Stimulated activated CD4-positive, alpha-beta T cell treated with anti-CD3 and anti-CD28 coated beads, TNF-alpha, amount 100 ng/mL, for 1 hour (primary cell): ENCODE data around the gene RPE65.
"Not testable (repeated sequence)": the region's sequence is repeated elsewhere in the genome, so short reads cannot be mapped to it uniquely, and the experiment has no call there.

Experiments used
- DNase-seq, 3 donors: peaks; one replicate each; pipeline ENCODE4 v3.0.0-alpha.2; 2020; ENCODE audit warnings: low read depth in 3 of 3, low spot score in 1 of 3

The RPE65 gene

DNA sequence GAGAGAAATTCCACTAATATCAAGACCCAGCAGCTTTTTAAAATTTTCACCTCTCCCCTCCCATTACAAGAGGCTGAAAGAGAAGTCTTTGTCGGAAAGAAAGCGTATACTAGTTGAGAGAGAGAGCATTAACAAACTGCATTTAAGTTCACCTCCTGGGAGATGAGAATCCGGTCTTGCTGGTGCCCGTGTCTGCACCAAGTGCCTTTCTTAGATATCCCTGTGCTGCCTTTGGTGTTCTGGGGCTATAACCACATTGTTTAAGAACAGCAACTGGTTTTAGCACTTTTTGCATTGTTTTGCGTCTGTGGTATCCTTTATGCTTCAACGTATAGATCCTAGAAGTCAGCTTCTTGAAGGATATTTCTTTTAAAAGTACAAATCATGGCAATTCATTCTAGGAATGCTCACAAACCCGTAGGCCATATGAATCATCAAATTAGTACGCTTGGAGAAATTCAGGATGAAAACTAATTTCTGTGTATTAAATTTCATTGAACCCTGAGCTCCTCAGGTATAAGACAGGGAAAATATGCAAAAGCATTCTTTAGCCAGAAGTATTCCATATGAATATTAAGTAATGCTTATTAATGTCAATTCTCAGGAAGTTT is 3.4 kb upstream of the RPE65 start:
- DNase-seq, result no peak

DNA sequence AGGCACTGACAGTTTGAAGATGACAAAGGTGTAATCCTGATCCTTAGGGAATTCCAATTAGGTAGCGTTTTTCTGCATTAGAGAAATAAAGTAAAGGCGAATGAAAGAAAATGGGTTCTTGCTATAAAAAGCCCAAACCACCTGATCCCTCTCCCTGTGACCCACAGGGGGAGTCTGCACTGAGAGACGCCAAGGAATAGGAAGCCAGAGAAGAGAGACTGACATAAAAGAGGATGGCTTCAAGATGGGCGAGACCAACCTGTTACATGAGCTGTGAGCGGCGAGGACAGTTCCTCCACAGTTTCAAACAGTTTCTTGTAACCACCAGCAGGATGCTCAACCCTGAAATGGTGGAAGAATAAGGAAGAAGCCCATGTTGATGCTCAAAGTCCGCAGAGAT is 1.4 kb downstream of the RPE65 start:
- no peak for DNase-seq

DNA sequence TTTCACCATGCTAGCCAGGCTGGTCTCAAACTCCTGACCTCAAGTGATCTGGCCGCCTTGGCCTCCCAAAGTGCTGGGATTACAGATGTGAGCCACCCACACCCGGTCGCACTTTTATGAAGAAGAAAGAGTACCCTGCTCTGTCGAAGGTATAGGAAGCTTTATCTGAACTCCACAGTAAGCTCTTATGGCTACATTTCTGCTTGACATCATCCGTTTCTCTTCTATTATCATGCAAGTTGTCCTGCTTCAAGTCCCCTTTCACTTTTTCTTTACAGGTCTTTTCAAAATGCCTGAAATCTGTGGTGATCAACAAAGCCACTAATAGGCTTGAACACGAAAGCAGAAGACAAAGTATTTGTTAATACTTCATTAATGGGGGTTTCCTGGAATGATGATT is 4.0 kb downstream of the RPE65 start:
- DNase-seq, result no peak

DNA sequence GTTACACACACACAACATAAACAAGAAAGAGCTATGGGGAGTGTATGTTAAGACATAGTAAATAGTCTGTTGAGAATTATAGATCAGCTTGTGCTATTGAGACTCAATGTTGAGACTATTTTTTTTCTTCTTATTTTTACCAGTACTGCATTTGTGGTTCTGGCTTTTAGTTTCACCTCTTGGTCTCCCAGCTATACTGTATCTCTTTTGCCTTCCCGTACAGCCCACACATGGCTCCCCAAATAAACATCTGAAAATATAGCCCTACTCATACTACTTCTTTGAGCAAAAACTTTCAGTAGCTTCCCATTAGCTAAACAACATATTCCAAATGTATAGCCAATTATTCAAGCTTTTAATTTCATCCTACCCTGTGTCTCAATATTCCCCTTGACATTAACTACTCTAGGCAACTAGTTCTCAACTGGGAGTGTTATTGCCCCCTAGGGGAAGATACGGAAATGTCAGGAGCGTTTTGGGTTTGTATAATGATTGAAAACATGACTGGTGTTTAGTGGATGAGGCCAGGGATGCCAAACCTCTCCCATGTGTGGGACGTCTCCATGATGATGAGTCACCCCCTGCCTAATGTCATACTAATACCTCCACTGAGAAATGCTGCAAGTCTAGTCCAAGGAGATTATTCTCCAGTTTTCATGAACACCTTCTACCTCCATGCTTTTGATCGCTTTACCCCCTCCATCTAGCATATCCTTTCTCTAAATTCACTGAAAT is 6.8 kb downstream of the RPE65 start:
- no peak for DNase-seq

DNA sequence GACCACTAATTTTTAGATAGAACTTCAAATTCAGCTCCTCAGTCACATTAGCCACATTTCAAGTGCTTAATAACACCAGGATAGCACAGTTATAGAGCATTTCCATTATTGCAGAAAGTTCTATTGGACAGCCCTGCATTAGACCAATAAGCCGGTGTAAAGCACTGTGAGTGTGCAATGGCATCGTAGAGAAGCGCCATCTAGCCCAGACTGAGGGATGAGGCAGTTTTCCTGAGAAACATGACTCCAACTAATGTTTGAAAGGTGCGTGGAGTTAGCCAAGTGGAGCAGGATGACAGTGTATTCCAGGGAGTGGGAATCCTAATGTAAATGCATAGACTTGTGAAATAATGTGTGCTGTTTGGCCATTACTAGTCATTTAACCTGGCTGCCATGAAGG is 7.7 kb downstream of the RPE65 start:
- no peak for DNase-seq

DNA sequence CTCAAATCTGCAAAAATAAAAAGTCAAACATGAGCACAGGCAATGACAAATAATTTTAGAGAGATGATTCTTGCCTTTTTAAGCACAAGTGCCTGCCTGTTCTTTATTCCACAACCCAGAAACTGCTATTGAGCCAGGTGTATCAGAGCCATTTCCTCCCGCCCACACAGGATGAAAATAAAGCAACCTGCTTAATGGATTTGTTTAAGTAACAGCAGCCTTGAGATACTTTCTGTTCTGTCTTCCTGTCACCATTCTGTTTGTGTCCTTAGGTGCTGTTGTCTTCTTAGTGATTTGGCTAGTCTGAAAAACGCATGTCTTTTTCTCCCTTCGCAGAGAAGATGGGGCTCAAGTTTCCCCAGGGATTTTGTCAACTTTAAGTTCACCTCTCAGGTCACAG is 11.4 kb downstream of the RPE65 start:
- no peak for DNase-seq

DNA sequence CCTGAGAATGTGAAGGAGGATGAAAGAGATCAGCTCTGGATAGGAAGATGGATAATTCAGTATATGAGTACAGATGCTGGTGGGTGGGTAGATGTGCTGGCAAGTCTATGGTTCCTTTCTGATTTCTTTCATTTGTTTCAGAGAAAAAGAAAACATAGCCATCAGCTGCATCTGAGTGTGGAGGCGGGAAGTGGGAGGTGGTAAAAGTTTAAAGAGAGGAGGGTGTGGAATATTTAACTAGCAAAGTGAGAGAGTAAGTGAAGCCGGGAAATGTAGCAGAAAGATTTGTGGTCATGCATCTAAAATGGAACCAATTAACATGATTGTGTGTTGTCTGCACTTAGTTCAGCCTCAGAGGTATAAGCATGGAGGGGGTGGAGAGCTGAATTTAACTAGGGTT is 16.4 kb downstream of the RPE65 start:
- DNase-seq, result no peak

DNA sequence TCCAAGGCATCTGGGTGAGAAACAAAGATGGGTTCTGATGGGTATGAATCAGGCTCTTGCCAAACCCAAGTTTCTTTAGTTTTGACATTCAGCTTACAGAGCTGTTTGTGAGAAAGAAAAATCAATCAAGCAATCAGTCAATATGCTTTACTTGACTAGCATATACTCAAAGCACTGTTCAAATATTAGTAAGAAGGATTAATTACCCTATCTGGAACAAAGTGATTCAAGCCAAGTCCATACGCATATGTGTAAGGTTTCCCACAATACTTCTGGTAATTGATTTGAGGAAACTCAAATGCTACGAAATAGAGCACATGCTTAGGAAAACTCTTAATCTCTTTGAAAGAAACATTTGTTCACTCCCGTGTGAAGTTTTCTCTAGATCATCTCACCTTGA is 18.7 kb downstream of the RPE65 start:
- DNase-seq, result no peak

DNA sequence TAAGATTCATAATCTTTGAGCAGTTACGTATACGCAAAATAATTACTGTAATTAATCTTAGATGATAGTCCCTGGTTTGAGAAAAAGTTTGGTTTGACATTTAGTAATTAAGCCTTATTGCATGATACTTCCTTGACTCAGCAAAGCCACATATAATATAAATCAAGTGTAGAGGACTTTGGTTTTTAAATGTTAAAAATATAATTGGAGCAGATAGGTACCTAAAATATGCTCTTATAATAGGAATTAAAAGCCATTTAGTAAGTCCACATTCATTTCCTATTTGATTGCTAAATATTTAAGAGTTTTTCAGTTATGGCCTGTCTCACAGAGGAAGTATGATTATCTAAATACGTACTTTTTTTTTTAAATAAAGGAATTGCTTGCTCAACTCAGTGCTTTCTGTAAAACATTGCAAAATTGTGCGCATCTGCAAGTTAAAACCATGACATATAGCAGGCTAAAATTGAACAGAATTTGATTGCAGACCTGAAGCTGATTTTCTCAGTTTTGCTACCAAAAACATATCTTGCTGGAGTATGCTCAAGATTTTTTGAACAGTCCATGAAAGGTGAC is 20.4 kb downstream of the RPE65 start:
- DNase-seq, result no peak

DNA sequence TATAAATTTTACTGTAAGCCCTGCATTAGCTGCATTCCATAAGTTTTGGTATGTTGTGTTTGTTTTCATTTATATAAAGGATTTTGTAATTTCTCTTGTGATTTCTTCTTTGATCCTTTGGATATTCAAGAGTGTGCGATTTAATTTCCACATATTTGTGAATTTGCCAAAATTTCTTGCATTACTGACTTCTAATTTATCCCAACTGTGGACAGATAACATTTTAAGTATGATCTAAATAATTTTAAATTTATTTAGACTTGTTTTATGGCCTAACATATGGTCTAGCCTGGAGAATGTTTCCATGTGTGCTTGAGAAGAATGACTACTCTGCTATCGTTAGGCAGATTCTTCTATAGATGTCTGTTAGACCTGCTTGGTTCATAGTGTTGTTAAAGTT is 23.2 kb downstream of the RPE65 start:
- no peak for DNase-seq

DNA sequence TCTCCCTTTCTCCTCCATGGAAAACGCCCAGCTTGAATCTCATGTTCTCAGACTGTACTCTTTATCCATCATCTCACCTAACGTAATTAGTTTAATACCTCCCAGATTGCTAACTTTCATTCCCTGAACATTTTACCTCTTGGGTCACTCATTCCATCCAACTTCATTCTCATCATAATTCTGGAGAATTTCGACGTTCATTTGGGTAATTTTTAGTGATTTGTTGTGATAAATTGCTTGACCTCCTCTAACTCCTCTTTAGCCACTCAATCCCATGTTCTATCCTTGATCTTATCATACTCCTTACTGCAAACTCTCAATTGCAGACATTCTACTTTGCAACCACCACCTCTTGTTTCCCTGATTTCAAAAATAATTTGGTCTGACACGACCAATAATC is 28.4 kb downstream of the RPE65 start:
- no peak for DNase-seq

DNA sequence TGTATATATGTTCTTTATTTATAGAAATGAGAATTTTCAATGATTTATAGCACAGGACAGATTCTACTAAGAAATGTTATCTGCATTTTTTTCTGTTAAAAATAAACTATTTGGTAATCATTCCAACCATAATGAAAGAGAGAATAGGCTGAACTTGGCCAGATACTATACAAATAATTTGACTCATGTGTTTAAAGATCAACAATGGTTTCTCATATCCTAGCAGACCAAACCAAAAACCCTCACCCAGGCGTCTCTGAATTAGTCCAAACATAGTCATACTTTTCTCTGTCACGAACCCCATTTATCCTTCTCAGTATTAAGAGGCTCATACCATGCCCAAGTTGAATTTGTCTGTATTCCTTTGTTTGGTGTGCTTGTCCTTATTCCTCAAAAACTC is 40.3 kb downstream of the RPE65 start:
- no peak for DNase-seq

DNA sequence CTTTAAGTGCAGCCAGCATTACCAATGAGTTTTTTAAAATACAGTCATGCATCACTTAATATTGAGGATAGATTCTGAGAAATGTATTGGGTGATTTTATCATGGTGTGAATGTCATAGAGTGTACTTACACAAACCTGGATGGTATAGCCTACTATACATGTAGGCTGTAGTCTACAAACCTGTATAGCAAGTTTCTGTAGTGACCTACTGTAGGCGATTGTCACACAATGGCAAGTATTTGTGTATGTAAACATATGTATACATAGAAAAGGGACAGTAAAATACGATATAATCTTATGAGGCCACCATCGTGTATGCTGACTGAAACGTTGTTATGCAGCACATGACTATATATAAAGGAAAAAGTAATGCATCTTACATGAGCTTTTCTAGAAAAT is 48.2 kb downstream of the RPE65 start:
- DNase-seq, result no peak

DNA sequence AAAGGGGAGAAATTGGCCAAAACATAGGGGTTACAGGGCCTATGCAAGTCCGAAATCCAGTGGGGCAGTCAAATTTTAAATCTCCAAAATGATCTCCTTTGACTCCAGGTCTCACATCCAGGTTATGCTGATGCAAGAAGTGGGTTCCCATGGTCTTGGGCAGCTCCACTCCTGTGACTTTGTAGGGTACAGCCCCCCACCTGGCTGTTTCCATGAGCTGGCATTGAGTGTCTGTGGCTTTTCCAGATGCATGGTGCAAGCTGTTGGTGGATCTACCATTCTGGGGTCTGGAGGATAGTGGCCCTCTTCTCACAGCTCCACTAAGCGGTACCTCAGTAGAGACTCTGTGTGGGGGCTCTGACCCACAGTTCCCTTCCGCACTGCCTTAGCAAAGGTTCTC is 54.2 kb downstream of the RPE65 start:
- not testable (repeated sequence) for DNase-seq

DNA sequence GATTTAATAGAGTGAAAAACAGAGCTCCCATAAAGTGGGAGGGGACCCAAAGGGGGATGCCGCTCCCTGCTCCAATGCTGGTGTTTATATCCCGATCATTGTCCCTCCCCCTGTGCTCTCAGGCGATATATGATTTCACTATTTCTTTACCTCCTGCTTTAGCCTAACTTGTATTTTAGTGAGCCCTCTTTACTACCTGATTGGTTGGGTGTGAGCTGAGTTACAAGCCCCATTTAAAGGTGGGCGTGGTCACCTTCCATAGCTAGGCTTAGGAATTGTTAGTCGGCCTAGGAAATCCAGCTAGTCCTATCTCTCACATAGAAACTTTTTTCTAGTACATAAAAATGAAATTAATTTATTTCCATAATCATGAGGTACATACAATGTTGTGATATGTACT is 57.3 kb downstream of the RPE65 start:
- not testable (repeated sequence) for DNase-seq

DNA sequence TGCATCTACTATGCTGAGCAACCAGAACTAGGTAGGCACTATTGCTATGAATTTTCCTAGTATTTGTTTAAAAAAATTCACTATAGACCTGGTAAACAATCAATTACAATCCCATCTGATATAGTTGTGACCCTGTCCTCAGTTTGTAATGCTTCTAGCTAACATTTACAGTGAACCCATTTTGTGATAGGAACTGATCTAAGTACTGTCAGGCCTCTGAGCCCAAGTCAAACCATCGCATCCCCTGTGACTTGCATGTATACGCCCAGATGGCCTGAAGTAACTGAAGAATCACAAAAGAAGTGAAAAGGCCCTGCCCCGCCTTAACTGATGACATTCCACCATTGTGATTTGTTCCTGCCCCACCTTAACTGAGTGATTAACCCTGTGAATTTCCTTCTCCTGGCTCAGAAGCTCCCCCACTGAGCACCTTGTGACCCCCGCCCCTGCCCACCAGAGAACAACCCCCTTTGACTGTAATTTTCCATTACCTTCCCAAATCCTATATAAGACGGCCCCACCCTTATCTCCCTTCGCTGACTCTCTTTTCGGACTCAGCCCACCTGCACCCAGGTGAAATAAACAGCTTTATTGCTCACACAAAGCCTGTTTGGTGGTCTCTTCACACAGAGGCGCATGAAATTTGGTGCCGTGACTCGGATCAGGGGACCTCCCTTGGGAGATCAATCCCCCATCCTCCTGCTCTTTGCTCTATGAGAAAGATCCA is 63.8 kb downstream of the RPE65 start:
- not testable (repeated sequence) for DNase-seq

DNA sequence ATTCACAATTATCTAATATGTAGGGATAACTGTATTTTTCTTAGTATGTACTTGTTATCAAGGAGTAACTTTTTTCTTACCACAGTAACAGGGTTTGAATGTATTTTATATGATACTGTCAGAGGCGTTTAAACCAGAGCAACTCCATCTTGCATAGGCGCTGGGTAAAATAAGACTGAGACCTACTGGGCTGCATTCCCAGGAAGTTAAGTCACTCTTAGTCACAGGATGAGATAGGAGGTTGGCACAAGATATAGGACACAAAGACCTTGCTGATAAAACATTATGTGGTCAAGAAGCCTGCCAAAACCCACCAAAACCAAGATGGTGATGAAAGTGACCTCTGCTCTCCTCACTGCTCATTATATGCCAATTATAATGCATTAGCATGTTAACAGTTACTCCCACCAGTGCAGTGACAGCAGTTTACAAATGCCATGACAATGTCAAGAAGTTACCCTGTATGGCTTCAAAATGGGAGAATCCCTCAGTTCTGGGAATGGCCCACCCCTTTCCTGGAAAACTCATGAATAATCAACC is 64.8 kb downstream of the RPE65 start:
- no peak for DNase-seq

DNA sequence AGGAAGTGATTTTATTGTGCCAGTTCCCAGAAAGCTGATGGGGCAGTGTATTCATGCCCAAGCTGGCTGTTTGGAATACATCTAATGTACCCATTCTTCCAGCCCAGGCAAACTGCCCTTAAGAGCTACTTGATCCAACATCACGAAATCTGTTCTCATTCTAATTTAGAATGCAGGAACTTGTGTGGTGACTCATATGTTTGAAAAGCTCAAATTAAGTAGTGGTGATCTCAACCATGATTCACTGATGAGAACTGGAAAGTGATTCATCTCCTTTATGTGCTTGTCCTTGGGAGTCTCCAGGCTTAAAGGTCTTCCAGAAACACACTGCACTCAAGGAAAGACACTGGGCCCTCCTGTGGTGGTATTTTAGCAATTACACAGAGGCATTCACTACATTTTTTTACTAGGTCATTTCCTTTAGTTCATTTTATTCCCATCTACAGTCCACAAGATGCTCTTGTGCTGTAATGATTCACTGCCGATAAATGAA is 65.4 kb downstream of the RPE65 start:
- no peak for DNase-seq

DNA sequence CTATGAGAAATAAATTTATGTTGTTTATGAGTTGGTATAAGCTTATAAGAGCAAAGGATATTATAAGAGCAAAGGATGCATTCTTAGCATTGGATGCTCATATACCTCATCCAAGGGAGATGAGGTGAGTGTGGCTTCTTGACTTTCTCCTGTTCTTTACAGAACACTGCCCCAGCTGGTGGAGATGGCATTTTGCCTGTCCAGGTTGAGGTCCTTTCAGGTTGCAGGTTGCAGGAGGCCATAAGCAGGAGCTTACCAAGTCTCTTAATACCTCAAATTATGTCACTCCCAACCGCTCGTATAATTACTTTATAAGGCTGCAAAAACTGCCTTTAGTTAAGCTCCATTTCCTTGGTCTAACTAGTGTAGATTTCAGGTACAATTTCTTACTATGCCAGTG is 66.7 kb downstream of the RPE65 start:
- no peak for DNase-seq

DNA sequence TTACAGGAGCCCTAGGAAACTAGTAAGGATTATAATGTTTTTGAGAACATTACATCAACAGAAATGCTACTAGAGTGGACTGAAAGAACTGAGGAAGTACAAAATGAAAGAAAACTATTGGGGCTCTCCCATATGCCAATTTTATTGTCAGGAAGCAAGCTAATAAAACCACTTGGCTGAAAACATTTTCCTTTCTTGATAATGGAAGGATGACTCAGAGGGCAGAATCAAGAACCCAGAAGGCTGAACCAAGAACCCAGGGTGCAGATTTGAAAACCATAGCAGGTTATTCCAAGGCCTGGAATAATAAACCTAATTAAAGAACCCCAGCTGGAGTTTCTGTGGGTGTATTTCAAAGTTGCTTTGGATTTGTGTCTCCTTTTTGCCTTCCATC is 70.7 kb downstream of the RPE65 start:
- DNase-seq, result no peak
